HCEC 1CT (cell line): ENCODE measurements around the gene CCDC81.
"Not testable (repeated sequence)": the region's sequence is repeated elsewhere in the genome, so short reads cannot be mapped to it uniquely, and the experiment has no call there.

Experiments used
- DNase-seq: peaks from one replicate; pipeline ENCODE4 v3.0.0-alpha.2; 2017

Gene CCDC81

DNA sequence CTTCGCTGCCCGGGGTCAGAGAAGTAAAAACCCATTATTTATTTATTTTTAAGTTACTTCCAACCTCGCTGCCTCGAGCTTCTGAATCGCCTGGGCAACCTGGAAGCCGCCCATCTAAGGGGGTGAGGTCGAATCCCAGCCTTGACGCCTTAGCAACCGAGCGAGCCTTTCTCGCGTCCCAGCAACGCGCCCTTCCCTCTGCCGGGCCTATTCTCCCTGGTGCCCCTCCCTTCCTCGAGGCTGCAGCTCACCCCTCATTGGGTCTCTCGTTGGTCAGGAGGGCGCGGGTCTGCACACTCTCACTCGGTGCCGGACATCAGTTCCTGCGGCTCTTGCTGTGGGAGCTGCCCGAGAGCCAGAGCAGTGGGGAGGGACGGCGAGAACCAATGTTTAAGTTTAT, at the start of gene CCDC81:
CCDC81 (plus strand) TSS at position 302 of the 400 bp plus-strand sequence. CDS start 277 bp downstream, outside the sequence.
- no peak for DNase-seq

DNA sequence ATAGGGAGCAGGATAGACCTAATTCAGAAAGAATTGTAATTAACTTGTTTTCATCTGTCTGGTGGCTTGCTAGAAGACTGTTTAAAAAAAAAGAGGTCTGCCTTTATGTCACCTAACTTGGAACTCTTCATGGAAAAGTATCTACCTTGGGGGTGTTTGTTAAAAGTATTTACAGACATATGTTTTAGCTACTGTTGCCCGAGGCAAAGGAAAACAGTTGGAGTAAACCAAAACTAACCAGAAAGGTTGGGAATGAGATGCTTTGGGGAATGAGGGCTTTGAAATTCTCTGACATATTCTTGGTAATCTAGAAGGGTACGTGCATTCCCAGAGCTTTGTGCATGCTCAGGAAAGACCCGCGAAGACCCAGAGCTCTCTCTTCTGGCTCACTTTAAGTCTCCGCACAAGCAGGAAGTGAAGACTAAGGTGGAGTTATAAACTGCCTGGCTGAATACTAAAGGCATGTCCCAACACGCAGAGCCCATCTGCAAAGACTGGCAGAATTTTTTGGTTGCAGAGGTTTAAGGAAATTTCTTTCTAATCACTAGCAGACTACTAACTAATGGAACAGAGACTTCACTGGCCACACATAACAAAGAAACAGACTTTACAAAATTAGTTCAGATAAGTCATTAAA, 39.4 kb upstream of the CCDC81 start:
- no peak for DNase-seq

DNA sequence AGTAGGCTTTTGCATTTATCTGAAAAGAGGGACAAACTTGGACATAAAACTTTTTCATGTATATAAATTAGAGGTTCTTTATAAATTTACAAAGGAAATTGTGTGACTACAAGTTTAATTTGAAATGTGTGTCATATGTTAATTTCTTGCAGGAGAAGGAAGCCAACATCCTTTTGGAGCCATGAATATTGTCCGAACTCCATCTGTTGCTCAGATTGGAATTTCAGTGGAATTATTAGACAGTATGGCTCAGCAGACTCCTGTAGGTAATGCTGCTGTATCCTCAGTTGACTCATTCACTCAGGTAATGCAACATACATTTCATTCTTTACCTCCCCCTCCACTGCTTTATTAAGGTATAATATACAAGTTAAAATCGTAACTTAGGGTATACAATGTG, 37.5 kb upstream of the CCDC81 start:
- no peak for DNase-seq

DNA sequence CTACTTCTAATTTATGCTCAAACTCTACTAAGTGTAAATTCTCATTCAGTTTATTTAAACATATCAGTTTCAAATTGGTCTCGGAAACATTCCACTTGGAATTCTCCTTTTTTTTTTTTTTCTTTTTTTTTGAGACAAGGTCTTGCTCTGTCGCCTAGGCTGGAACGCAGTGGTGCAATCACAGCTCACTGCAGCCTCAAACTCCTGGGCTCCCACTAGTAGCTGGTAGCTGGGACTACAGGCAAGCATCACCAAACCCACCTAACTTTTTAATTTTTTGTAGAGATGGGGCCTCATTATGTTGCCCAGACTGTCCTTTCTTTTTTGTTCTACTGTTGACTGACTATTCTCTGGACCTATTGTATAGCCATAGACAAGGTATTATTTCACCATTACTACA, 33.3 kb upstream of the CCDC81 start:
- DNase-seq, result peak; percentile 2

DNA sequence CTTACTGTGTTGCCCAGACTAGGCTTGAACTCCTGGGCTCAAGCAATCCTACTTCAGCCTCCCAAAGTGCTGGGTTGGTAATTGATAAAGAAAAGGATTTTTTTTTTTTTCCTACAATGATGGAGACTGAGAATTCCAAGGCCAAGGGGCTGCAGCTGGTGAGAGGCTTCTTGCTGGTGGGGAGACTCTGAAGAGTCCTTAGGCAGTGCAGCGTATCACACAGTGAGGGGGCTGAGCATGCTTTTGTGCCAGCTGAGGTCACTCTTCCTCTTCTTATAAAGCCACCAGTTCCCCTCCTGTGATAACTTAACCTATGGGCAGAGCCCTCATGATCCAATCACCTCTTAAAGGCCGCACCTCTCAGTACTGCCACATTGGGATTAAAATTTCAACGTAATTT, 28.2 kb upstream of the CCDC81 start:
- DNase-seq, result no peak

DNA sequence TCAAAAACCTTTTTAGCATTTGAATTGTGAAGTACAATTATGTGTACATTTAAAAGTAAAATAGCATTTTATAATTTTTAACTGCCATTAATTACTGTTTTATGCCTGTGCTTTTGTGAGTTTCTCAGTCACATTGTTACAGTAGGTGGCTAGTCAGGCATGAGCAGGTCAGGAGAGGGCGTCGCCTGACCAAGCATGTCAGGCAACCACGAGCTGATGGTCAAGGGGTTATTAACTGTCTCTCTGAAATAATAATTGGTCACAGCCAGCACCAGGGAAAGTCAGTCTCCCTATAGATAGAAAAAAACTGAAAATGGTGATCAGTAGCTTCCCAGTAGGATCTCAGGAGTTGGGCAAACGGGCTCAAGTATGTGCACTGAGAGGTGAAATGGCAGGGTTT, 19.4 kb upstream of the CCDC81 start:
- no peak for DNase-seq

DNA sequence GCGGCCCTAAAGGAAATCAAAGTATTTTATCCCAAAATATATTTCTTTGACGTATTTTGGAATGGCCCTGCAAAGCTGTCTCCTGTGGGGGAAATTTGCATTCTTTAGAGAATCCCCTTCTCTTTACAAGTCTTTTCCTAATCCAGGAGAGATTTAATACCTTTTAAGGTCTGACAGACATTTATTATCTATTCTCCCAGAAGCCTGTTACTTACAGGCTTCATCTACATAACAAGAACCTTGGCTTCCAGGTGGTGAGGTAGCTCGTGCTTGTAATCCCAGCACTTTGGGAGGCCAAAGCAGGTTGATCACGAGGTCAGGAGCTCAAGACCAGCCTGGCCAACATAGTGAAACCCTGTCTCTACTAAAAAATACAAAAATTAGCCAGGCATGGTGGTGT, 17.3 kb upstream of the CCDC81 start:
- DNase-seq, result not testable (repeated sequence)

DNA sequence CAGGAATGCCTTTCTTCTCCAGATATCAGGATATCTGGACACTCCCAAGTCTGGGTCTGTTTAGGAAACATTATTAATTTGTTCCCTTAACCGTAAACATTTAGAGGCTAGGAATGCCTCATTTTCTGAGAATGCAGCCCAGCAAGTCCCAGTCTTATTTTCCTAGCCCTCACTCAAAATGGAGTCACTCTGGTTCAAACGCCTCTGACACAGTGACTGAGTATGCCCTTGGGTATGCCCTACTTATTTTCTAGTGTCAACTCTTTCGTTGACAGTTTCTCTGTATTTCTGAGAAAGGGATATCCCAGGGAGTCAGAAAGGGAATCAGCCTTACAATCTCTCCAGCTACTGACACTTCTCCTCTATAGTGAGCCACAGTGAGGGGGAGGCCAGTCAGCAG, 16.0 kb upstream of the CCDC81 start:
- no peak for DNase-seq

DNA sequence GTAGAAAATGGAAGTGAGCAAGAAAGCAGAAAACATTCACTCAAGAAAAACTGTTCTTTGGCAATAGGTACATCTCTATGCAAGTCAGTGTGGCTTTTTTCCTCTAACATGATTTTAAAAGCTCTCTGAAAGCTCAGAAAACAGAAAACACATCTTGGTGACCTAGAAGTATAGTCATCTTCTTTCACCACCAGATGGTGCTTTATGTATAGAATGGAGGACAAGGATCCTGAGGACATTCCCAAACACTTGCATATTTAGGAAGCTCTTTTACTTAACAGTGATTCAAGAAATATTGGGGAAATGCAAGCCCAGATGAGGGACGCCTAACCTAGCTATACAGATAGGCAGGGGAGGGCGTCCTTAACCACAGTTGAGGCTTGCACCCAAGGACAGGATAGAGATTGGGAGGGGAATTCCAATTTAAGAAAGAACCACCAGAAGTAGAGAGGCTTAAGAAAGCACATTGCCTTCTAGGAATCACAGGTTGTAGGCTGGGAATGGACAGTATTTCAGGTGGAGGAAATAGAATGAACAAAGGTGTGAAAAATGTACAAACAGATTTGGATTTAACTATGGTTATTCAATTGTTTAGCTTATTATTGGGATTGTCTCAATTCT, 13.8 kb upstream of the CCDC81 start:
- peak; percentile 45 for DNase-seq

DNA sequence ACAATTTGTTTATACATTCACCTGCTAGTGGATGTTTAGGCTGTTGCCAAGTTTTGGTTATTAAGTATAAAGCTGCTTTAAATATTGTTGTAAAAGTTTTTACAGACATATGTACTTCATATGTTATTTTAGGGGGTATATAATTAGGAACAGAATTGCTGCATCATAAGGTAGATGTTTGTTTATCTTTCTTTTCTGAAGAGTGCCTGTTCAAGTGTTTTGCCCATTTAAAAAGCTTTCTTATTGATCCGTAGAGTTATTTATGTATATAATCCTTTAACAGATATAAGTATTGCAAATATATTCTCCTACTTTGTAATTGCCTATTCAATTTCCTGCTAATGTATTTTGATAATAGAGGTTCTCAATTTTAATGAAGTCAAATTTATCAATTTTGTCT, 11.3 kb upstream of the CCDC81 start:
- DNase-seq, result no peak

DNA sequence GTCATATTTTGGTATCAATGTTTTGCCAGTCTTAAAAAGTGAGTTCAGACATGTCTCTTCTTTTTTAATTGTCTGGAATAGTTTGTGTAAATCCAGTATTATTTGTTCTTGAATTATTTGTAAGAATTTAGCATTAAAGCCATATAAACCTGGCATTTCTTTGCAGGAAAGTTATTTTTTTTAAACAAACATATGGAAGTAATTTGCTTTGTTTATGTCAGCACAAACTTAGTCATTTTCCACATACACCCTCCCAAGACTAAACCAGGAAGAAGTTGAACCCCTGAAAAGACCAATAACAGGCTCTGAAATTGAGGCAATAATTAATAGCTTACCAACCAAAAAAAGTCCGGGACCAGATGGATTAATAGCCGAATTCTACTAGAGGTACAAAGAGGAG, 9.1 kb upstream of the CCDC81 start:
- peak; percentile 56 for DNase-seq

DNA sequence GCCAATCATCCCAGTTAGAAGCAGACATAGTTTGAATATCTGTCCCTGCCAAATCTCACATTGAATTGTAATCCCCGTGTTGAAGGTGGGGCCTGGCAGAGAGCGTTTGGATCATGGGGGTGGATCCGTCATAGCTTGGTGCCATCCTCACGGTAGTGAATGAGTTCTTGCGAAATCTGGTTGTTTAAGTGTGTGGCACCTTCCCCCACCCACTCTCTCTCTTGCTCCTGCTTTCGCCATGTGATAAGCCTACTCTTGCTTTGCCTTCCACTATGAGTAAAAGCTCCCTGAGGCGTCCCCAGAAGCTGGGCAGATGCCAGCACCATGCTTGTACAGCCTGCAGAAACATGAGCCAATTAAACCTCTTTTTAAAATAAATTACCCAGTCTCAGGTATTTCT, 5.0 kb upstream of the CCDC81 start:
- no peak for DNase-seq

DNA sequence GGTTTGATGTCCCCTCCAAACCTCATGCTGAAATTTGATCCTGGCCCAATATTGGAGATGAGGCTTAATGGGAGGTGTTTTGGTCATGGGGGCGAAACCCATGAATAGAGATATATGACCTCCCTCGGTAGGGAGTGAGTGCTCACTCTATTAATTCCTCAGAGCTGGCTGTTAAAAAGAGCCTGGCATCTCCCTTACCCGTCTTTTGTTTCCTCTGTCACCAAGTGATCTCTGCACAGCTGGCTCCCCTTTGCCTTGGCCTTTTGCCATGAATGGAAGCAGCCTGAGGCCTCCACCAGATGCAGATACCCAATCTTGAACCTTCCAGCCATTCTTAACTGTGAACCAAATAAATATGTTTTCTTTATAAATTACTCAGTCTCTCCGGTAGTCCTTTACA, 4.5 kb upstream of the CCDC81 start:
- DNase-seq, result no peak

DNA sequence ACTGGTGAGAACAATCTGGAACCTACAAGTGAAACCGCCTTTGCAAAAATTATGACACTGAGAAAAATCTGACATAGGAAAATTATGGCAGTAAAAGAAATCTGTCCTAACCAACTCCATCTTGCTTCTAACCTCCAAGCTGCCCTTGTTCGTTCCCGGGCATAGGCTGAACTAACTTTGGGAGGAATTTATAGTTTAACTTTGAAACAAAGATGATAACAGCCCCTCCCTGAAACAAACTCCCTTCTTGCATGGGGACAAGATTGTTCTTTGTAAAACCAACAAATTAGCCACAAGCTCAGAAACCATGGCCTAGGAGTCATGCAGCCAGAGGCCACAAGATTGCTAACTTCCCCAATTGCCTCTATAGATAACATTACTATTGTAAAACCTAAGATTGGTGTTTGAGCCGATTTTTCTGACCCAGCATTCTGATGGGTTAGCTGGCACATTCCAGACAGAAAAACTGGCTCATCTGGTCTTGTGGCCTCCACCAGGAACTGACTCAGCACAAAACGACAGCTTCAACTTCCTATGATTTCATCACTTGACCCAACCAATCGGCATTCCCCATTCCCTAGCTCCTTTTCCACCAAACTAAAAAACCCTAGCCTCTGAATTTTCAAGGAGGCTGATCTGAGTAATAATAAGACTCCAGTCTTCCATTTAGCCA, 3.6 kb upstream of the CCDC81 start:
- peak; percentile 77 for DNase-seq

DNA sequence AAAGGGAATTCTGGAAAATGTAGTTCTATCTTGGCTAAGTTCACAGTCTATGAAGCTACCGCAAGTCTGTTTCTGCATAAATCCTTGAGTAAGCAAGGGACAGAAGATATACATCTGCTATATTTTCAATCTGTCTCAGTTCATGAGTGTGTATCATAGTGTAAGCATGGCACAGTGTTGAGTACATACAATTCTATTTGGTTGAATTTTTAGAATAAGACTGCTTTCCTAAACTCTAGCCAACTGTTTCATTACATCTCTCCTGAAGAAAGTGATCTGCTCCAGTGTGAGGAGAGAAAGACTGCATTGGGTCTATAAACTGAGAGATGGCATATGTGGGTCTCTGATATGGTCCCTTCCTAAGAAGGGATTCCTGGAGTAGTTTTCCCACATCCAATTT, 2.6 kb upstream of the CCDC81 start:
- DNase-seq, result no peak

DNA sequence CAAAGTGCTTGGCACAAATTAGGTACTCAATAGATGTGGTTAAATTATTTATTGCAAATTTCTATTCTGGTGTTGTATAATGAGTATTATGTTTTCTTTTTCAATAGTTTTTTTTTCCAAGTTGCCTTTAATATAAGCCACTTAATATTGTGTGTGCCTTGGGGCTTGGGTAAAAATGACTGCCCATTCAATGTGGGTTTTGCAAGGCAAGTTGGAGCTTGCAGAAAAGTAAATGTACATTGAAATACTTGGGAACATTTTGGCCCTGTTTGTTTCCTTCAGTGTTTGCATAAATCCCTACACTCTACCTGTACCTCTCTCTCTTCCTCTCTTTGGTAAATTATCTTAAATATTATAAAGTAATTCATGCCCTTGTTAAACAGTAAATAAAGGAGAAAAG, 2.1 kb upstream of the CCDC81 start:
- DNase-seq, result no peak

DNA sequence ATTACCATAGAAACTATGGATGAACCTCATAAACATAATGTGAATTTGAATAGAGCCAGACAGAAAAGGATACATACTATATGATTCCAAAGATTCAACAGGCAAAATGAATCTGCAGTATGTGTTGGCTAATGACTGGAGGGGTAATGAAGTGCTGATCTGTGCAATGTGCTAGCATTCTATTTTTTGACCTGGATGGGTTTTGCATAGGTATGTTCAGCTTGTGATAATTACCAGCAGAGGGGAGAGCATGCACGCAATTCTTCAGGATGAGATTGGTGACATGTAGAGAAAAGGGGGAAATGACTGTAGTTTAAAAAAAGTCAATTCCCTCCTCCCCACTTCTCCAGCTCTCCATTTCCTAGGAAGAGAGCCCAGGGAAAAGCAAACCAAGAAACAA, 618 bp upstream of the CCDC81 start:
- DNase-seq, result no peak

DNA sequence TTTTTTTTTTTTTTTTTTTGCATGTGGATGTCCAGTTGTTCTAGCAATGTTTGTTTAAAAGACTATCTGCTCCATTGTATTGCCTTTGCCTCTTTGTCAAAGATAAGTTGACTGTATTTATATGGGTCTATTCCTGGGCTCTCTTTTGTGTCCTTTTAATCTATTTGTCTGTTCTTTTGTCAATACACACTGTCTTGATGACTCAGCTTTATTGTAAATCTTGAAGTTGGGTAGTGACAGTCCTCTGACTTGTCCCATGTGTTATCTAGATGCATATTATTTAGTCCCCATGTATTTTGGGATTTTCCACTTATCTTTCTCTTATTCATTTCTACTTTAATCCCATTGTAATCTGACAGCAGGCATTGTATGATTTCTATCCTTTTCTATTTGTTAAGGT, 3.3 kb downstream of the CCDC81 start:
- DNase-seq, result no peak

DNA sequence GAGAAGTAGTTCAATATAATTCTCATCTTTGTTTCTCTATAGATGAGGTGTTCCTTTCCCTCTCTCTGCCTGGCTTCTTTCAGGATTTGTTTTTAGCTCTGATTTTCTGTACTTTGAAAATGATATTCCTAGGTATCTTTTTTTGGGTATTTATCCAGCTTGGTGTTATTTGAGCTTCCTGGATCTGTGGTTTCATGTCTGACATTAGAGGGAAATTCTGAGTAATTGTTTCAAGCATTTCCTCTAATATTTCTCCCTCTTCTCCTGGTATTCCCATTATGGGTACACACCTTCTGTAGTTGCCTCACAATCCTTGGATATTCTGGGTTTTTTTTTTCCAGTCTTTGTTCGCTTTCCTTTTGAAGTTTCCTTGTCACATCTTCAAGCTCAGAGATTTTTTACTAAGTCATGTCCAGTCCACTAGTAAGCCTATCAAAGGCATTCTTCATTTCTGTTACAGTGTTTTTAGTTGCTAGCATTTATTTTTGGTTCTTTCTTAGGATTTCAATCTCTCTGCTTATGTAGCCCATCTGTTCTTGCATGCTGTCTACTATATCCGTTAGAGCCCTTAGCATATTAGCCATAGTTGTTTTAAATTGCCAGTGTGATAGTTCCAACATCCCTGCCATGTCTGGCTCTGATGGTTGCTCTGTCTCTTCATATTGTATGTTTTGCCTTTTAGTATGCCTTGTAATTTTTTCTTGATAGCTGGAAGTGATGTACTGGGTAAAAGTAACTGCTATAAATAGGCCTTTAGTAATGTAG, 5.8 kb downstream of the CCDC81 start:
- no peak for DNase-seq

DNA sequence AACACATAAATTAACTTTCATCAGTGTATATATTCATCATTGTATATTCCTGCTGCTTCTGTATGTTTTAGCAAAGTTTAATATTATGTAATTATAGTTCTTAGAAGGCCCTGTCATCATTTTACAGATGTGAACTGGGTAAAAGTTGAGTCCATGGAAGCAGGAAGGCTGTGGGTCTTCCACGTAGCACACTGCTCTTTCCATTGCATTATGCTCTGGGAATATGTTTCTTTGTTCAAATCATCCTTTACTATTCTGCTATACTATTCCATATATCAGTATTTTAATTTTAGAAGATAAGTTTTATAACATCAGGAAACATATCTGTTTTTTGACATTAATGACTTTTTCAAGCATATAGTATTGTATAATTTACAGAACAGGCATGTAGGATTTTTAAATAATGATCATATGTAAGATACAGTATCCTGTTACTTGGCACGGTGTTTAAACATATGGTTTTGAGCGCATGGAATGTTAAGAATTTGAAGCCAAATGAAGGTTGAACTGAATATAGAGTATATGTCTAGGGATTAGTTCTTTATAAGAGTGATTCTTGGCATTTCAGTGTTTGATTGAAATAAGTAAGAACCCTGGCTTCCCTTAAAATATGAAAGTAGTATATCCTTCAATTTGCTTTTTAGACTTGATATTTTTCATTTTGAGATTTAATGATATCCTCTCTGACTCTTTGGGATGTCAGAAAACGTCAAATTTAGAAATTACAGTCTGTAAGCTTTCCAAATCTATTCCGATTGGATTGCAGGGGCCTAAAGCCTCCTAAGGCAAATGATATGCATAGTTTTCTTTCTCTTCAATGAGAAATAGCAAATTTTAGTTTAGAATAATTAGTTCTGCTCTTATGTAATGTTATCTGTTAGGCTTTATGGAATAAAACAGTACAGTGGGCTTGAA, 8.6 kb downstream of the CCDC81 start:
- DNase-seq, result no peak

DNA sequence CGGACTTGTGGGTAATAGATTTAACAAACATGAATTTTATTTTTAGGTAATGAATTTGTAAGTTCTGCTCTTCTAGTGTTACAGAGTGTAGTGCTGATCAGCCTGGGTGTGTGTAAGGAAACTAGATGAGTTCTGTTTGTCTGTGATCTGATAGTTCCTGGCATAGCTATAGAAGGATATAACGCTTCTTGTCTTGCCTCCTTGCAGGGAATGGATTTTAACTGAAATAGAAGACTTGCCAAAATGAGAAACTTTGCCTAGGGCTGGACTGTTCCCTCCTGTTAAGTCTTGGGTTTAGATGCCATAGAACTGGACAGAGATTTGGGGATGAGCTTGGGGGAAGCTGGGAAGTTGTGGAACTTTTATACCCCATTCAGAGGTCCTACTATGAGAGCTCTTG, 11.6 kb downstream of the CCDC81 start:
- DNase-seq, result no peak

DNA sequence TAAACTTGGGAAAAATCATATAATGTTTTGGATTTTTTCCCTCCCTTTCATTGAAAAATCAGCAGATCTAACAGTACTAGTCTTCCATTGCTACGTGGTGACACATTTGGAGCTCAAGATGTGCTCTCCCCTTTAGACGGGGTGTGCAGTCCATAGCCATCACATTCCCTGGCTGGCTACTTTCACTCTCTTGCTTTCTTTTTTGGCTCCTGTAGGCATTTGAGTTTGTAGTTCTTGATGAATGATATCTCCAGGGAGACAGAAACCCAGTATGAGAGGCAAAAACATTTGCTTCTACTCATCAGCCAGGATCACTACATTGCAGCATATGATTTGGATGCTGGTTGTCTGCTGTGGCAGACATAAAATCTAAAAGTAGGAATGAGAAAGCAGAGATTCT, 12.1 kb downstream of the CCDC81 start:
- no peak for DNase-seq

DNA sequence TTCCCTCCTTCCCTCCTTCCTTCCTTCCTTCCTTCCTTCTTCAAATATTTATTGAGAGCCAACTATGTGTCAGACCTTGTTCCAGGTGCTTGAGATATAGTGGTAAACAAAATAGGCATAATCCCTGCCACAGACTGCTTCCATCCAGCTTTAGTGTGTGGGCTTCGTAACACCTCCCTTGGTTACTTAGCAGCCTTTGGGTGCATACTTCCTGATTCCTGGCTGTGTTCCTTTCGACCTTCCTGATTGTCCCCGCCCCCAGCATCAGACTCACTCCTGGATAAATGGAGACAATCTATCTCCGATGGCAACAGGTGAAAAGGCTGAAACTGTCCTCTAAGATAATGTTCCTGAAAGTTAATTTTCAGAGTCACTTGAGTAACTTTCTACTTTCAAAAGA, 13.5 kb downstream of the CCDC81 start:
- DNase-seq, result no peak
